ENCODE results near the gene USP28.

USP28 gene

DNA sequence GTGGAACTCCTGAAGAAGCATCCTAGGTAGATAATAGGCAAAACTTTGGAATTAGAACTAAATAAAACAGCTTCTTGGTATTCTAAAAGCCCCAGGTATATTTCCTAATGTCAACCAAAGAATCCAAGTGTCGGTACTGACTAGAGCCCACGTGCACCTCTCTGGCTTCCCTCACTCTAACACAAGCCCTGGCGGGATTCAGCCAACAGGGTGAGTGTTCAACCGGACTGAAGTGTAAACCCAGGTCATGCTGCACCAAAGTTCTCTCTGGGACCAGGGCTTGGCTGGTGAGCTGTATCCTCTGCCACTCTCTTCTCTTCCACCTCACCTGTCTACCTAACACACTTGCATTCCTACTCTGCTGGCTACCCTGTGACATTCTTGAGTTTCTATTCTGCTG lies 40.1 kb downstream of the USP28 start:
- no peak for DNase-seq (ENCODE audit: low read depth, low spot score)
- TF ChIP-seq, protein P1, sequence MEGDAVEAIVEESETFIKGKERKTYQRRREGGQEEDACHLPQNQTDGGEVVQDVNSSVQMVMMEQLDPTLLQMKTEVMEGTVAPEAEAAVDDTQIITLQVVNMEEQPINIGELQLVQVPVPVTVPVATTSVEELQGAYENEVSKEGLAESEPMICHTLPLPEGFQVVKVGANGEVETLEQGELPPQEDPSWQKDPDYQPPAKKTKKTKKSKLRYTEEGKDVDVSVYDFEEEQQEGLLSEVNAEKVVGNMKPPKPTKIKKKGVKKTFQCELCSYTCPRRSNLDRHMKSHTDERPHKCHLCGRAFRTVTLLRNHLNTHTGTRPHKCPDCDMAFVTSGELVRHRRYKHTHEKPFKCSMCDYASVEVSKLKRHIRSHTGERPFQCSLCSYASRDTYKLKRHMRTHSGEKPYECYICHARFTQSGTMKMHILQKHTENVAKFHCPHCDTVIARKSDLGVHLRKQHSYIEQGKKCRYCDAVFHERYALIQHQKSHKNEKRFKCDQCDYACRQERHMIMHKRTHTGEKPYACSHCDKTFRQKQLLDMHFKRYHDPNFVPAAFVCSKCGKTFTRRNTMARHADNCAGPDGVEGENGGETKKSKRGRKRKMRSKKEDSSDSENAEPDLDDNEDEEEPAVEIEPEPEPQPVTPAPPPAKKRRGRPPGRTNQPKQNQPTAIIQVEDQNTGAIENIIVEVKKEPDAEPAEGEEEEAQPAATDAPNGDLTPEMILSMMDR (IDR thresholded peaks at IDR 0.05; ENCODE audit: insufficient read depth, low read length, missing control alignments) = no peak
- ChIA-PET CTCF (no interaction called here), POLR2A (interaction anchor here (0.6 kb wide), 1 partner anchor 1307 kb away, joined by 3 read pairs; no protein-coding TSS in a partner anchor)
- H3K4me3 ChIP-seq (ENCODE audit: low read depth, low read length) = no peak overlapping the region

DNA sequence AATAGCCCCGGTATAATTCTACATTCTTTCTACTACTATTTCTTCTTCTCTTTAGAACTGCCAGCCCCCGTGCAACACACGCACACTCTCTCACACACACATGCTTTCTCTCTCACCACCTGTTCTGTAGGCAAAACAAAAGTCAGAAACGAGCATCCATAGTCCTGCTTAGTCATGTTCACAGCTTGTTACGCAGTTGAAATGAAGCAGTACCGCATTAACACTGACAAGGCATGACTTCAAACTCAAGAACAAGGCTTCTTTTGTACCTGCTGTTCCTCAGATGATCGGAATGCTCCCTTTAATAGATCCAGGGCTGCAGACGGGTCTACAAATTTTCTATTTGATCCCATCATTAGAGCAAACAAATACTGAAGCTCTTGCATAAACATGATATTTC lies 42.2 kb downstream of the USP28 start:
- POLR2A ChIA-PET = no interaction called here
- no peak overlapping the region for H3K4me3 ChIP-seq (ENCODE audit: low read depth, low read length)
- TF ChIP-seq, protein P1 (IDR thresholded peaks at IDR 0.05; ENCODE audit: insufficient read depth, low read length, missing control alignments) = no peak
- CTCF ChIA-PET = interaction anchor here (0.6 kb wide), 1 partner anchor 175 kb away, joined by 3 read pairs; no protein-coding TSS in a partner anchor
- no peak for DNase-seq (ENCODE audit: low read depth, low spot score)

DNA sequence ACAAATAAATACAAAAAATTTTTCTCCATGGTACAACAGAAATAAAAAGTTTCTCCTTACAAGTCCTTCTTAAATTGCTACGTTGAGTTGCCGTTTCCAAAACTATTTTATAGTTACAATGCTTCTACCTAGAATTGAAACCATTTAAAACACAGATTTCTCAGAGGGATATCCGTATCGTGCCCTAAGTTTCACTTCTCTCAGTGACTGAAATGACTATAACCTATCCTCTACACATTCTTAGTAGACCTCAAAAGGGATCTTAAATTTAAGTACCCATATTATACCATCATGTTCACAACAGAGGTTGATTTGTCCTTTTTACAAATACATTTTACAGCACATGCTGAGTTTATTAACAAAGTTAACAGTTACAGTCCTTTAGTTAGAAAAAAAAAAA lies 44.1 kb downstream of the USP28 start:
- ChIA-PET CTCF (no interaction called here), POLR2A (no interaction called here)
- DNase-seq (ENCODE audit: low read depth, low spot score) = no peak

DNA sequence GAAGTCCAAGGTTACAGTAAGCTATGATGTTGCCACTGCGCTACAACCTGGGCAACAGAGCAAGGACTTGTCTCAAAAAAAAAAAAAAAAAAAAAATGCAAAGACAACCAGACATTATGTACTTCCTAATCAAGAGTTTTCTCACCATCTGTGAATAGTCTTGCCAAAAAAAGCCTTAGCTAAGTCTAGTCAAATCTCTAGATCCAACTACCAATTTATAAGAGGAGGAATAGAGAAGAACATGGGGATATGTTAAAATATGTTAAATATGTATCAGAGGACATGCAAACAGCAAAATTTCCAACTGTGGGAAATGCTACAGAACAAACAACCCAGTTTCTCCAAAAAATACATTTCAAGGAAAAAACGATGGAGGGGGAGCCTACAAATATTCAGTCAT lies 45.6 kb downstream of the USP28 start:
- no peak for DNase-seq (ENCODE audit: low read depth, low spot score)
- TF ChIP-seq, protein P1 (IDR thresholded peaks at IDR 0.05; ENCODE audit: insufficient read depth, low read length, missing control alignments) = no peak
- ChIA-PET CTCF (interaction anchor here (1.1 kb wide), 1 partner anchor 432 kb away, joined by 3 read pairs; no protein-coding TSS in a partner anchor), POLR2A (interaction anchor here (0.7 kb wide), 1 partner anchor 820 kb away, joined by 4 read pairs; no protein-coding TSS in a partner anchor)
- H3K4me3 ChIP-seq (ENCODE audit: low read depth, low read length) = no peak overlapping the region

More for the DNA sequence above, 44.1 kb downstream of the USP28 start:
- TF ChIP-seq, protein P1 (IDR thresholded peaks at IDR 0.05; ENCODE audit: insufficient read depth, low read length, missing control alignments) = no peak
- no peak overlapping the region for H3K4me3 ChIP-seq (ENCODE audit: low read depth, low read length)

DNA sequence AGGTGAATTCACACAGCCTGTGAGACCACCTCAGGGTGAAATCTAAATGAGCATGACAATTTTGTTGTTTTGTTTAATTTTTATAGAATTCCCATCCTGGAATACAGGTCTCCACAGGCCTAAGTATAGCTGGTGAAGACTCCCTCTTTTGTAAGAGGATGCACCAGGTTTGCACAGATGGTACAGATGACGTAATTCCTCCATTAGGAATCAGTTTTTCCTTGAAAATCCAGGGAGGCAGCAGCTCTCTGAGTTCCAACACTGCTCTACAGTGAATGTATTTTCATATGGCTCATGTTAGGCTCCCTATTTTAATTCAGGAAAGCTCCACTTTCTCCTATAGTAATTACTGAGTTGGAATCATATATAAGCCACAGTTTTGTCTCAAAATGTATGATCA lies 47.2 kb downstream of the USP28 start:
- TF ChIP-seq, protein P1 (IDR thresholded peaks at IDR 0.05; ENCODE audit: insufficient read depth, low read length, missing control alignments) = no peak
- ChIA-PET POLR2A (no interaction called here), CTCF (interaction anchor here (1.2 kb wide), 1 partner anchor 26 kb away, joined by 3 read pairs; no protein-coding TSS in a partner anchor)

DNA sequence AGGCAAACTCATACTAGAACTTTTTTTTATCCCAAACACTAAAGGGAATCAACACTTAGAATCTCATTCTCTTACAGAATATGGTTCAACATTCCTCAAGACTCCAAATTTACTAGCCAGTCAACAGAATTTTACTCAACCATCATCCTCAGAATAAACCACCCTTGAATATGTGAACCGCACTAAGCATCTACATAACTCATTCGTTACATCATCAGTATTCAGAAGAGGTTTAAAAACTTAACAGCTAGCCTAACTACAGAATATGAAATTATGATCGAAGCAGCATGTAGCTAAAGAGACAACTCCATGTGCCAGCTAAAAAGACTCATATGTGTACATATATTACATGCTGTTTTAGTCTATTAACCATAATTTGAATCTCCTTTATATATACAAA lies 47.9 kb downstream of the USP28 start:
- ChIA-PET POLR2A (no interaction called here), CTCF (interaction anchor here (1.2 kb wide), 1 partner anchor 27 kb away, joined by 3 read pairs; no protein-coding TSS in a partner anchor)
- TF ChIP-seq, protein P1 (IDR thresholded peaks at IDR 0.05; ENCODE audit: insufficient read depth, low read length, missing control alignments) = no peak
- no peak for DNase-seq (ENCODE audit: low read depth, low spot score)
- H3K4me3 ChIP-seq (ENCODE audit: low read depth, low read length) = no peak overlapping the region

More for the DNA sequence above, 47.2 kb downstream of the USP28 start:
- no peak overlapping the region for H3K4me3 ChIP-seq (ENCODE audit: low read depth, low read length)
- DNase-seq (ENCODE audit: low read depth, low spot score) = no peak
